Esophagus squamous epithelium (tissue), 4 donors: Measurements from ENCODE around the gene HPCAL1.

Source experiments
- POLR2A ChIP-seq, 4 donors: fragments of 450-650 bp; IDR thresholded peaks; one replicate each; pipeline ENCODE4 v1.6.1; 2017; ENCODE audit warnings: antibody characterized with exemption in 4 of 4, mild to moderate bottlenecking in 4 of 4, moderate library complexity in 3 of 4
- TF ChIP-seq, protein P1 (sequence below), 6 experiments: fragments of 450-650 bp in 4 of 6; fragments of 200-600 bp in 2 of 6; sonication (generic) in 2 of 6; IDR thresholded peaks; one replicate each; pipeline ENCODE4 v1.5.1; 2016 to 2019; ENCODE audit warnings: antibody characterized with exemption in 6 of 6, mild to moderate bottlenecking in 4 of 6, moderate library complexity in 4 of 6

DNA sequence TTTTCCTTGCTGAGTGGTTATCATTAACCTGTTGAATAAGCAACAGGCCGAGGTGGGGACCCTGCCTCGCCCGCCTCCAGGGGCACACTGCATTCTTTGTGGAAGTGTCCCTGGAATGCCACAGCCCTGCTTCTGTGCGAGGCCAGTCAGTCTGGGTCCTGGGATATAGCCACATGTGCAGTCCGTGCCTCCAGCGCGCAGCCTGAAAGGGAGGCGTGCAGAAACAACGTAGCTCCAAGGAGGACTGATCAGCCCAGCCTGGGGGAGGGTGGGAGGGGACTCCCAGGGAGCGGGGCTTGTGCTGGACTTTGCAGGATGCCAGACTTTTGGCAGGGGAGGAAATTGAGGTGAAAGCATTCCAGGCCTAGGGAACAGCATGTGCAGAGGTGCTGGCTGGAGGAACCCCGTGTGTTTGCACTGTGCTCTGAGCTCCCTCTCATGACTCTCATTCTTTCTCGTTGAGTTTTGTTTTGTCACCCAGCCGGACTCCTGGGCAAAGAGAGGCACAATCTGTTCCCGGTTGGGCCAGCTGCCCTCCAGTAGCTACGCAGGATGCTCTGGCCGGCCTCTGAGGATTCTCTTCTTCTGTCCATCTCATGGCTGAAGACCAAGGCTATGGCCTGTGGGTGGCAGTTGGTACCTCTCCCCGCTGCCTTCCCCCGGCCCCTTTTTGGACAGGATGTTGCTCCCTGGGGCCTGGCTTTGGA is 39.7 kb downstream of the HPCAL1 start:
- TF ChIP-seq, protein P1, sequence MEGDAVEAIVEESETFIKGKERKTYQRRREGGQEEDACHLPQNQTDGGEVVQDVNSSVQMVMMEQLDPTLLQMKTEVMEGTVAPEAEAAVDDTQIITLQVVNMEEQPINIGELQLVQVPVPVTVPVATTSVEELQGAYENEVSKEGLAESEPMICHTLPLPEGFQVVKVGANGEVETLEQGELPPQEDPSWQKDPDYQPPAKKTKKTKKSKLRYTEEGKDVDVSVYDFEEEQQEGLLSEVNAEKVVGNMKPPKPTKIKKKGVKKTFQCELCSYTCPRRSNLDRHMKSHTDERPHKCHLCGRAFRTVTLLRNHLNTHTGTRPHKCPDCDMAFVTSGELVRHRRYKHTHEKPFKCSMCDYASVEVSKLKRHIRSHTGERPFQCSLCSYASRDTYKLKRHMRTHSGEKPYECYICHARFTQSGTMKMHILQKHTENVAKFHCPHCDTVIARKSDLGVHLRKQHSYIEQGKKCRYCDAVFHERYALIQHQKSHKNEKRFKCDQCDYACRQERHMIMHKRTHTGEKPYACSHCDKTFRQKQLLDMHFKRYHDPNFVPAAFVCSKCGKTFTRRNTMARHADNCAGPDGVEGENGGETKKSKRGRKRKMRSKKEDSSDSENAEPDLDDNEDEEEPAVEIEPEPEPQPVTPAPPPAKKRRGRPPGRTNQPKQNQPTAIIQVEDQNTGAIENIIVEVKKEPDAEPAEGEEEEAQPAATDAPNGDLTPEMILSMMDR (IDR thresholded peaks at IDR 0.05) = no peak
- TF ChIP-seq POLR2A (IDR thresholded peaks at IDR 0.05) = no peak
